Measurements from ENCODE around the gene RNF220. TPM values are rescaled to one million over a fixed set of nuclear protein-coding genes. Genes with fewer than 3 reads are reported as not detected.

Gene RNF220
- polyA plus RNA-seq, 3 donors: 33.3 to 60.4 (median 46.9) TPM

GRCh38 chr1:44505210-44505993, 100.3 kb downstream of the RNF220 start:
- no peak overlapping the region for H3K27ac ChIP-seq (ENCODE audit: low read depth, low read length)
- 72 to 82% (median 75%) methylated on average over 20 of the region's 20 CpGs for WGBS, 3 donors

- 51 to 78% (median 61%) methylated on average over 26 of the region's 26 CpGs for WGBS, 3 donors
- H3K27ac ChIP-seq (ENCODE audit: low read depth, low read length): no peak overlapping the region
These were observed 102.7 kb downstream of the RNF220 start for GRCh38 chr1:44507490-44508396.

- H3K27ac ChIP-seq (ENCODE audit: low read depth, low read length): no peak overlapping the region
- 81 to 96% (median 93%) methylated on average over 5 of the region's 5 CpGs for WGBS, 3 donors
These were observed 103.3 kb downstream of the RNF220 start for GRCh38 chr1:44508397-44508745.

GRCh38 chr1:44511363-44511762, 106.3 kb downstream of the RNF220 start:
- WGBS, 3 donors: 70 to 72% (median 70%) methylated on average over 3 of the region's 3 CpGs
- H3K27ac ChIP-seq (ENCODE audit: low read depth, low read length): no peak overlapping the region

GRCh38 chr1:44511769-44512168, 106.7 kb downstream of the RNF220 start:
- WGBS, 3 donors: 54 to 63% (median 56%) methylated on average over 7 of the region's 7 CpGs
- no peak overlapping the region for H3K27ac ChIP-seq (ENCODE audit: low read depth, low read length)

GRCh38 chr1:44512313-44512885, 107.3 kb downstream of the RNF220 start:
- 54 to 80% (median 79%) methylated on average over 13 of the region's 13 CpGs for WGBS, 3 donors
- H3K27ac ChIP-seq (ENCODE audit: low read depth, low read length): no peak overlapping the region

- WGBS, 3 donors: 90 to 94% (median 92%) methylated on average over 5 of the region's 5 CpGs
- no peak overlapping the region for H3K27ac ChIP-seq (ENCODE audit: low read depth, low read length)
These were observed 108.1 kb downstream of the RNF220 start for GRCh38 chr1:44513111-44513510.

- no peak overlapping the region for H3K27ac ChIP-seq (ENCODE audit: low read depth, low read length)
- WGBS, 3 donors: 66 to 76% (median 68%) methylated on average over 2 of the region's 2 CpGs
These were observed 109.6 kb downstream of the RNF220 start for GRCh38 chr1:44514673-44515072.

- WGBS, 3 donors: 82 to 94% (median 92%) methylated on average over 1 of the region's 1 CpG
- H3K27ac ChIP-seq (ENCODE audit: low read depth, low read length): no peak overlapping the region
These were observed 110.4 kb downstream of the RNF220 start for GRCh38 chr1:44515416-44515815.

- H3K27ac ChIP-seq (ENCODE audit: low read depth, low read length): no peak overlapping the region
- WGBS, 3 donors: 40 to 66% (median 51%) methylated on average over 7 of the region's 7 CpGs
These were observed 114.1 kb downstream of the RNF220 start for GRCh38 chr1:44519035-44519676.

- H3K27ac ChIP-seq (ENCODE audit: low read depth, low read length): no peak overlapping the region
- 76 to 82% (median 80%) methylated on average over 5 of the region's 5 CpGs for whole genome bisulfite sequencing, 3 donors
These were observed 116.5 kb downstream of the RNF220 start for GRCh38 chr1:44521378-44522080.

- WGBS, 3 donors: 45 to 62% (median 58%) methylated on average over 23 of the region's 23 CpGs
- H3K27ac ChIP-seq (ENCODE audit: low read depth, low read length): no peak overlapping the region
These were observed 118.8 kb downstream of the RNF220 start for GRCh38 chr1:44523593-44524591.

GRCh38 chr1:44524655-44525500, 119.8 kb downstream of the RNF220 start:
- 39 to 53% (median 53%) methylated on average over 20 of the region's 20 CpGs for WGBS, 3 donors

GRCh38 chr1:44526295-44527073, 121.4 kb downstream of the RNF220 start:
- WGBS, 3 donors: 88 to 97% (median 95%) methylated on average over 4 of the region's 4 CpGs
- H3K27ac ChIP-seq (ENCODE audit: low read depth, low read length): no peak overlapping the region

More at GRCh38 chr1:44524655-44525500, 119.8 kb downstream of the RNF220 start:
- H3K27ac ChIP-seq (ENCODE audit: low read depth, low read length): no peak overlapping the region

GRCh38 chr1:44531785-44532566, 126.9 kb downstream of the RNF220 start:
- H3K27ac ChIP-seq (ENCODE audit: low read depth, low read length): no peak overlapping the region
- WGBS, 3 donors: 33 to 46% (median 46%) methylated on average over 4 of the region's 4 CpGs

Data from adipose tissue (tissue), 3 donors.